DMS79 treated with DMSO at 0.1 percent for 48 hours (cell line): ENCODE results near the gene JSRP1.

Source experiments
- DNase-seq: peaks from one replicate; lab custom pipeline; 2025; lab: John Stamatoyannopoulos, UW

Gene JSRP1

DNA sequence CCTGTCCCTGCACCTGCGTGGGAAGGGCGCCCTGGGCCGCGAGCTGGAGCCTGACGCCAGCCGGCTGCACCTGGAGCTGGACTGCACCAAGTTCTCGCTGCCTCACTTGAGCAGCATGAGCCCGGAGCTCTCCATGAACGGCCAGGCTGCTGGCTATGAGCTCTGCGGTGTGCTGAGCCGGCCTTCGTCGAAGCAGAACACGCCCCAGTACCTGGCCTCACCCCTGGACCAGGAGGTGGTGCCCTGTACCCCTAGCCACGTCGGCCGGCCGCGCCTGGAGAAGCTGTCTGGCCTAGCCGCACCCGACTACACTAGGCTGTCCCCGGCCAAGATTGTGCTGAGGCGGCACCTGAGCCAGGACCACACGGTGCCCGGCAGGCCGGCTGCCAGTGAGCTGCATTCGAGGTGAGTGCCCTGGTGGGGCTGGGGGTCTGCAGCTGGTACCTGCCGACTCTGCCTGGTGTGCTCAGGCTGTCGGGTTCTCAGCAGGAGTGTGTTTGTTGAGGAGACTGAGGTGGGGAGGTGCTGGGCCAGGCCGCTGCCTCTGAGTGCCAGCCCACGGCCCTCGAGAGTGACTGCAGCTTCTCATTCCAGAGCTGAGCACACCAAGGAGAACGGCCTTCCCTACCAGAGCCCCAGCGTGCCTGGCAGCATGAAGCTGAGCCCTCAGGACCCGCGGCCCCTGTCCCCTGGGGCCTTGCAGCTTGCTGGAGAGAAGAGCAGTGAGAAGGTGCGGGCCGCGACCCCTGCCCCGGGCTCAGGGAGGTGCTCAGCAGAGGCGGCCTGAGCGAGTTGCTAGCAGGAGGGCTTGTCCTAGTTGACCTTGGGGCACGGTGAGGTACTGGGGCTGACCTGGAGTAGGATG, 39.6 kb downstream of the JSRP1 start:
- no peak for DNase-seq

DNA sequence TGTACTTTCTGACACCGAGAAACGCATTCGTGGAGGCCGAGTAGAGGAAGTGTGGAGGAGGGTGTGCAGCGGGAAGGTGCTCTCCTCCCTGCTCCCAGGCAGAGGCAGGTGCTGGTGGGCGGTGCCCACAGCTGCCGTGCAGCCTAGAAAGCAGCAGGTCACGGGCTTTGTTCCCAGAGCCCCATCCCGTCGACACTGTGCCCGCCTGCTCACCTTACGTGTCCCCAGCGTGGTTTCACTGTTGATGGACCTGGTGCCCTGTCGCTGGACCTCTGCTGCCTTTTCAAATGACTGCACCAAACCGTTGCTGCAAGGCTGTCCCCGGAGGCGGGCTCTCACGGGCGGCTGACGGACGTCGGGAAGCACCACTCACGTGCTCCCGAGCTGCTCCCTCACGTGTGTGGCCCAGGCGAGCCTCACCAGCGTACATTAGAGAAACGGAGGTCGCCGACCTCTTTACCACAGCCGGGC, 40.9 kb downstream of the JSRP1 start:
- DNase-seq = no peak

GRCh38 chr19:2214251-2214650, 42.0 kb downstream of the JSRP1 start:
- no peak for DNase-seq

- DNase-seq = no peak
These were observed 42.4 kb downstream of the JSRP1 start for GRCh38 chr19:2213799-2214198.

- DNase-seq = no peak
These were observed 43.1 kb downstream of the JSRP1 start for GRCh38 chr19:2212861-2213711.

DNA sequence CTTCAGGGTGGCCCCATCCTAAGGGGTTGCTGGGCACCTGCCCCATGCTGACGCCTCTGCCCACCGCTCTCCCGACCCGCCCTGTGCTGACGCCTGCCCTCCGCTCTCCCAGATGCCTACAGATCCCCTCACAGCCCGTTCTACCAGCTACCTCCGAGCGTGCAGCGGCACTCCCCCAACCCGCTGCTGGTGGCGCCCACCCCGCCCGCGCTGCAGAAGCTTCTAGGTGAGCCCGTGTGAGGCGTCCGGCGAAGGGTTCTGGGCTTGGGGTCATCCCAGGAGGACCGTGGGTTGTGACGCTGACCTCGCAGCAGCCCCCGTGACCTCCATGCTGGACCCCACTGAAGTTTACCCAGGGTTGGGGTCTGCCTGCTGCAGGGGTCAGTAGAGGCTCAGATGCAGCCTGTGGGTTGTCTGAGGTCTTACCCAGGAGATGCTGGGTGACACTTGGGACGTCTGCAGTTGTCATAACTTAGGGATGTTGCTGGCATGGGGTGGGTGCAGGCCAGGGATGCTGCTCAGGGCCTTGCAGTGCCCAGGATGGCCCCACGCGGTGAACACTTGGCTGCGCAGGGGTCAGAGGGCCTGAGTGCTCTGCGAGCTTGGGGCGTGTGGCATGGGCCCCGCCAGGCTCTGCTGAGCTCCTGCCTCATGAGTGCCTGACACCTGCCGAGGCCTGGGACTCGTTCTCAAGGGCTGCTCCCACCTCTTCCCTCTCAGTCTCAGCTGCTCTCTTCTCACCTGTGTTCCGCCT, 45.1 kb downstream of the JSRP1 start:
- no peak for DNase-seq

DNA sequence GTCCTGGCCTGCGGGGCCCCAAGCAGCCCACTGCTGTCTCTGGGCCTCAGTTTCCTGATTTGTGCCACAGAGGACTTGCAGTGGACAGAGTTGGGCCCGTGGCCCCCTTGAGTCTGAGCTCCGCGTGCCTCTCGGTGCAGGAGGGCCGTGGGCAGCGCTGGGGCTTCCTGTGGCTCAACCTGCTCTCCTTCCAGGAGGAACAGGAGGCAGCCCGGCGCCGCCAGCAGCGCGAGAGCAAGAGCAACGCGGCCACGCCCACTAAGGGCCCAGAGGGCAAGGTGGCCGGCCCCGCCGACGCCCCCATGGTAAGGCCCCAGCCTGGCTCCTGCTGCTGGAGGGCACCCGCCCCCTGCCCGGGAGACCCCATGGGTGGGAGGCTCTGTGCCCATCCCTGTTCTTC, 46.0 kb downstream of the JSRP1 start:
- no peak for DNase-seq

DNA sequence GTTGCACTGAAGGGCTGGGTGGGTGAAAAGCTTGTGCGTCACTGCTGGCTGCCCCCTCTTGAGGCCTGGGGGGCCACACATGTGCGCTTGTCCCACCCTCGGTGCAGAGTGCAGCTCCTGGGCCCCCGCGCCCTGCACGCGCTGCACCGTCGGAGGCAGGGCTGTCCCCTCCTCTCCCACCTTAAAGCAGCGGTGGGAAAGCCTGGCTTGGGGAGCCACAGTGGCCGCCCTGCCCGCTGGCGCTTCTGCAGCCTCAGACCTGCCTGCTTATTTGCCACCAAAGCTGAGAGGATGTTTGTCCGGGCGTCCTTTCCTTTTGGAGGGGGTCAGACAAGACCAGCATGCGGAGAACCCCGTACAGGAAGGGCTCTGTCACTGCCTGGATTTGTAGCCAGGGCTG, 46.8 kb downstream of the JSRP1 start:
- DNase-seq = no peak

DNA sequence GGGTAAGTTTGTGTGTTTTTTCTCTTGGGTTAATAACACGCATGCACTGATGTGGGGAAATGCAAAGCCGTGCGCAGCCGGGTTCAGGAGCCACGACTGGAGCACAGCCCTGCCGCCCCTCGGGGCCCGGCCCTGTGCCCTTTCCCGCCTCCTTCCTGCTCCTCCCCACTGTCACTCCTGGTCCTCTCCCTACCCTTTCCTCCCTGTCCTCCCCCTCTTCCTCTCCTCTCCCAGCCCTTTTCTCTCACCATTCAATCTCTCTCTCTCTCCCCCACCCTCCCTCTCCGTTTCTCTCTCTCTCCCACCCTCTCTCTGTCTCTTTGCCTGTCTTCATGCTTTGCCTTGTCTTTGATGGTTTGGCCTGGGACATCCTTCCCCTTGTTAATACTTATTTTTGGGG, 47.2 kb downstream of the JSRP1 start:
- DNase-seq = no peak

DNA sequence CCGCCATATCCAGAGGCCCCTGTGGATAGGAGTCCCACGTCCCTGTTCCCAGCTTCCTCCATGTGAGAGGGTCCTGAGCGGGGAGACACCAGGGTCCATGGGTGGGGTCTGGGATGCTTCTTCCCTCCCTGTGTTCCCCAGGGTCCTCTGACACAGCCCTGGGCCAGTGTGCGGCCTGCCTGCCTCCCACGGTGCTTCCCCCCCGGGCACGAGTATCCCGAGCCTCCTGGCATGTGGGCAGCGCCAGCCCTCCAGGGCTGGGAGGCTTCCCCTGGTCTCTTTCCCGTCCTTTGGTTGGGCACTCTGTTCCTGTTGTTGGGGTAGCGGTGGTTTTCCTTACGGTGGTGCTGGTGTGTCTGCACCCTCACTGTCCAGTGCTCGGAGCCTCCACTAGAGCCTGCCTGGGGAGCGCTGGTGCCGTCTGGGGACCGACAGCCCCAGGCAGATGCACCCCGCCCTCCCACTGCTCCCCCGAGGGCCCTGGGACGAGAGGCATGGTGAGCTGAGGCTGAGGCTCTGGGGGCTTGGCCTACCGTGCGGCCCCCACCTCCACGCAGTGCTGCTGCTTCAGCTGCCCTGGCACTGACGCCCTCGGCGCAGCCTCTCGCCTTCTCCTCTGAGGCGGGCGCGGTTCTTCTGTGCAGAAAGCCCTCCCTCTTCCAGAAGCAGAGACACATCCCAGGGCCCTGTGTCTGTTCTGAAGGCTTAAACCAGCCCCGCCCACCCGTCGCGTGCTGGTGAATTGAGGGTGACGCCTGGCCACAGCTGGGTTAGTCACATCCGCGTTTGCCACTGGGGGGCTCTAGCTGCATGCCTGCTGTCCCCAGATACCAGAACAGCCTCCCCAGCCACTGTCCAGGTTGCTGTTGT, 48.0 kb downstream of the JSRP1 start:
- no peak for DNase-seq

- no peak for DNase-seq
These were observed 49.2 kb downstream of the JSRP1 start for GRCh38 chr19:2207008-2207407.

DNA sequence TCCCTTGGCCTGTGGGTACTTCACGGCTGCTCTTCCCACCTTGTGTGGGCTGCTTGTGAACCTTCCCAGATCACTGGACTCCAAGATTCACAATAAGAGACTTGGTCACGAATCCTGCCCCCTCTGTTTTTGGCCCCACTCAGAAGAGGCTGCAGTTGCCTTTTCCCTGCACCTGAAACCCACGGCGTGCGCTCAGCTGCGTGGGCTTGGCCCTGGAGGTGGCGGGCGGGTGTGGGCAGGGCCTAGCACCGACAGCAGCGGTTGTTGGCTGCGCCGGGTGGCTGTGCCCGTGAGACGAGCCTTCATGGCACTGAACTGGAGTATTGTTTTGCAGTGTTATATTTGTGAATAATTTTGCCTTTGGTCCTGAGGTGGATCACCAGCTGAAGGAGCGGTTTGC, 53.9 kb downstream of the JSRP1 start:
- DNase-seq = no peak
